GM06990 (cell line): Measurements from ENCODE around the gene PHF21B.

Source experiments
- DNase-seq: peaks from one replicate; pipeline ENCODE4 v3.0.0-alpha.2; 2011; ENCODE audit not compliant: insufficient read length; ENCODE audit errors: extremely low read depth
- H3K27me3 ChIP-seq: replicated peaks from 2 replicates; pipeline ENCODE4 v1.6.0; 2011; ENCODE audit warnings: low read length; ENCODE audit not compliant: control insufficient read depth, insufficient read depth
- H3K36me3 ChIP-seq: 2 replicates; pipeline ENCODE4 v1.5.1; 2011; ENCODE audit warnings: low read length; ENCODE audit not compliant: control insufficient read depth, insufficient read depth
- H3K4me3 ChIP-seq: replicated peaks from 2 replicates; pipeline ENCODE4 v1.5.1; 2011; ENCODE audit warnings: low read depth, mild to moderate bottlenecking, control low read depth, low read length
- CTCF ChIP-seq: IDR thresholded peaks from 2 replicates; pipeline ENCODE4 v1.5.1; 2011; ENCODE audit warnings: low read length, control low read depth, mild to moderate bottlenecking, inconsistent platforms; ENCODE audit not compliant: insufficient read depth, poor library complexity, severe bottlenecking

PHF21B gene

GRCh38 chr22:45007391-45008185 lies 2.2 kb downstream of the PHF21B start:
- H3K36me3 ChIP-seq, result no peaks in the 10 kb centered on the region
- H3K4me3 ChIP-seq, result no peak overlapping the region
- H3K27me3 ChIP-seq, result peaks cover 2% of the 10 kb centered on the region
- no peak for DNase-seq
- no peak for TF ChIP-seq CTCF

- H3K27me3 ChIP-seq, result peaks cover 2% of the 10 kb centered on the region
- no peak for DNase-seq
Observed at GRCh38 chr22:45006964-45007390, 2.8 kb downstream of the PHF21B start.

GRCh38 chr22:45006111-45006963 lies 3.5 kb downstream of the PHF21B start:
- DNase-seq, result no peak
- Histone ChIP-seq H3K4me3 (no peak overlapping the region), H3K36me3 (no peaks in the 10 kb centered on the region), H3K27me3 (peaks cover 2% of the 10 kb centered on the region; the same call in 1 of the 2 replicates)
- no peak for TF ChIP-seq CTCF

More at GRCh38 chr22:45006964-45007390, 2.8 kb downstream of the PHF21B start:
- TF ChIP-seq CTCF, result no peak
- no peaks in the 10 kb centered on the region for H3K36me3 ChIP-seq
- H3K4me3 ChIP-seq, result no peak overlapping the region

- Histone ChIP-seq H3K4me3 (no peak overlapping the region), H3K27me3 (peaks cover 2% of the 10 kb centered on the region), H3K36me3 (no peaks in the 10 kb centered on the region)
- DNase-seq, result no peak
- no peak for TF ChIP-seq CTCF
Observed at GRCh38 chr22:45001653-45002052, 8.2 kb downstream of the PHF21B start.

GRCh38 chr22:45000330-45000729 lies 9.5 kb downstream of the PHF21B start:
- DNase-seq, result no peak
- Histone ChIP-seq H3K4me3 (no peak overlapping the region), H3K27me3 (peaks cover 2% of the 10 kb centered on the region), H3K36me3 (no peaks in the 10 kb centered on the region)
- TF ChIP-seq CTCF, result no peak
